Vagina (tissue), 2 donors: ENCODE measurements around the gene LYPD4. TPM values are rescaled to one million over a fixed set of nuclear protein-coding genes. Genes with fewer than 3 reads are reported as not detected.
A peak's percentile ranks its signal among the peaks of the same experiment; 100 is the strongest.

ENCODE experiments used
- DNase-seq, 2 donors: peaks; one replicate each; pipeline ENCODE4 v3.0.0-alpha.2; 2017; ENCODE audit errors: extremely low spot score in 2 of 2
- H3K27ac ChIP-seq: fragments of 200-600 bp; sonication (generic); one replicate; pipeline ENCODE4 v1.5.1; 2019
- H3K27me3 ChIP-seq: fragments of 200-600 bp; sonication (generic); one replicate; pipeline ENCODE4 v1.5.1; 2019
- H3K36me3 ChIP-seq, 2 donors: fragments of 200-600 bp; sonication (generic); one replicate each; pipeline ENCODE4 v1.5.1; 2017 to 2019
- H3K4me1 ChIP-seq: fragments of 200-600 bp; sonication (generic); one replicate; pipeline ENCODE4 v1.5.1; 2019
- H3K4me3 ChIP-seq, 2 donors: fragments of 200-600 bp; sonication (generic); 1 replicate in 1 of 2; 2 replicates in 1 of 2; pipeline ENCODE4 v1.5.1; 2016 to 2019
- H3K9me3 ChIP-seq: fragments of 200-600 bp; sonication (generic); one replicate; pipeline ENCODE4 v1.5.1; 2019
- POLR2A ChIP-seq, 2 donors: fragments of 450-650 bp; IDR thresholded peaks; one replicate each; pipeline ENCODE4 v1.6.1; 2017; ENCODE audit warnings: antibody characterized with exemption in 2 of 2, mild to moderate bottlenecking in 2 of 2, moderate library complexity in 2 of 2
- POLR2AphosphoS5 ChIP-seq, 2 donors: sonication (generic); formaldehyde crosslinking; IDR thresholded peaks; one replicate each; pipeline ENCODE4 v1.9.0; 2017; ENCODE audit warnings: antibody characterized with exemption in 2 of 2, mild to moderate bottlenecking in 2 of 2, low read depth in 1 of 2; ENCODE audit not compliant: insufficient read depth in 1 of 2
- intact Hi-C: fragments of 100-400 bp; cut with DNase I; formaldehyde crosslinking; loops from one replicate; pipeline ENCODE4 v1.15.1; 2023
- total RNA-seq: library from RNA; depleted of rRNA; stranded (reverse); fragments of >200 nt; gene quantifications from one replicate; pipeline ENCODE4 v1.2.3, GENCODE V29; 2016
- TF ChIP-seq, protein P1 (sequence below), 3 experiments: fragments of 450-650 bp in 2 of 3; fragments of 200-600 bp in 1 of 3; sonication (generic) in 1 of 3; IDR thresholded peaks; one replicate each; pipeline ENCODE4 v1.5.1; 2017 to 2019; ENCODE audit warnings: antibody characterized with exemption in 3 of 3, mild to moderate bottlenecking in 2 of 3, moderate library complexity in 2 of 3

Gene LYPD4
- total RNA-seq, 1 donor from 2014 or later, result not detected

DNA sequence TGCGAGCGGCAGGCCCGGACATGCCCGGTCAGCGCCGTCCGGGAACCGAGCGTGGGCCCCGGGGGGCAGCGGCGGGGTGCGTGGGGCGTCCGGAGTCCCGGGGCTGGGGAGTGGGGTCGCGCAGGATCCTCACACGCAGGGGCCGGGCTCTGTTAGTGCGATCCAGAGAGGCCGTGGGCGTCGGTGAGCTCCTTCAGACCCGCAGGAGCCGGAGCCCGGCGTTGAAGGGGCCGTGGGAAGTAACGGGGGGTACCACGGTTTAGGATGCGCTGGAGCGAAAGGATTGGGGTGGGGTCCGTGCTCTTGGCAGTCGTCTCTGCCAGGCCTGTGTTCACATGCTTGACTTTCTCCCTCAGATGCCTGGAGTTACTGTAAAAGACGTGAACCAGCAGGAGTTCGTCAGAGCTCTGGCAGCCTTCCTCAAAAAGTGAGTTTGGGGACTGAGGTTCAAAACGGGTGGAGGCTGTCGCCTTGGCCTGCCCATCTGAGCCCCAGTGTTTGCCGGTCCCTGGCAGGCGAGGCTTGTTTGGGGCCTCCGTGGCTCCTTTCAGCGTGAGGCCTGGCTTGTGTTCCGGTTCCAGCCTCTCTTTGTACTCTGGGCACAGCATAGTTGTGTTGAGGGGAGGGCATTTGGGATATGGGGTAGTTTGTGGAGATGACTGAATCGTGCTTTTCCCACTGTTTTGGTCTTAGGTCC is 16.1 kb upstream of the LYPD4 start:
- Histone ChIP-seq H3K27me3 (no peaks in the 10 kb centered on the region), H3K4me1 (peaks cover 44% of the 10 kb centered on the region), H3K27ac (peak overlapping the region; percentile 92), H3K4me3 (peak overlapping the region; percentile 94 to 95), H3K9me3 (no peaks in the 10 kb centered on the region), H3K36me3 (peaks cover 0 to 35% of the 10 kb centered on the region in 2 donors)
- TF ChIP-seq POLR2A (IDR thresholded peaks at IDR 0.05) (no peak), POLR2AphosphoS5 (IDR thresholded peaks at IDR 0.05; ENCODE audit: insufficient read depth in 1 of 2, low read depth in 1 of 2) (no peak)
- TF ChIP-seq, protein P1, sequence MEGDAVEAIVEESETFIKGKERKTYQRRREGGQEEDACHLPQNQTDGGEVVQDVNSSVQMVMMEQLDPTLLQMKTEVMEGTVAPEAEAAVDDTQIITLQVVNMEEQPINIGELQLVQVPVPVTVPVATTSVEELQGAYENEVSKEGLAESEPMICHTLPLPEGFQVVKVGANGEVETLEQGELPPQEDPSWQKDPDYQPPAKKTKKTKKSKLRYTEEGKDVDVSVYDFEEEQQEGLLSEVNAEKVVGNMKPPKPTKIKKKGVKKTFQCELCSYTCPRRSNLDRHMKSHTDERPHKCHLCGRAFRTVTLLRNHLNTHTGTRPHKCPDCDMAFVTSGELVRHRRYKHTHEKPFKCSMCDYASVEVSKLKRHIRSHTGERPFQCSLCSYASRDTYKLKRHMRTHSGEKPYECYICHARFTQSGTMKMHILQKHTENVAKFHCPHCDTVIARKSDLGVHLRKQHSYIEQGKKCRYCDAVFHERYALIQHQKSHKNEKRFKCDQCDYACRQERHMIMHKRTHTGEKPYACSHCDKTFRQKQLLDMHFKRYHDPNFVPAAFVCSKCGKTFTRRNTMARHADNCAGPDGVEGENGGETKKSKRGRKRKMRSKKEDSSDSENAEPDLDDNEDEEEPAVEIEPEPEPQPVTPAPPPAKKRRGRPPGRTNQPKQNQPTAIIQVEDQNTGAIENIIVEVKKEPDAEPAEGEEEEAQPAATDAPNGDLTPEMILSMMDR (IDR thresholded peaks at IDR 0.05), result no peak
- intact Hi-C loops, result no loop called here
- no peak for DNase-seq

DNA sequence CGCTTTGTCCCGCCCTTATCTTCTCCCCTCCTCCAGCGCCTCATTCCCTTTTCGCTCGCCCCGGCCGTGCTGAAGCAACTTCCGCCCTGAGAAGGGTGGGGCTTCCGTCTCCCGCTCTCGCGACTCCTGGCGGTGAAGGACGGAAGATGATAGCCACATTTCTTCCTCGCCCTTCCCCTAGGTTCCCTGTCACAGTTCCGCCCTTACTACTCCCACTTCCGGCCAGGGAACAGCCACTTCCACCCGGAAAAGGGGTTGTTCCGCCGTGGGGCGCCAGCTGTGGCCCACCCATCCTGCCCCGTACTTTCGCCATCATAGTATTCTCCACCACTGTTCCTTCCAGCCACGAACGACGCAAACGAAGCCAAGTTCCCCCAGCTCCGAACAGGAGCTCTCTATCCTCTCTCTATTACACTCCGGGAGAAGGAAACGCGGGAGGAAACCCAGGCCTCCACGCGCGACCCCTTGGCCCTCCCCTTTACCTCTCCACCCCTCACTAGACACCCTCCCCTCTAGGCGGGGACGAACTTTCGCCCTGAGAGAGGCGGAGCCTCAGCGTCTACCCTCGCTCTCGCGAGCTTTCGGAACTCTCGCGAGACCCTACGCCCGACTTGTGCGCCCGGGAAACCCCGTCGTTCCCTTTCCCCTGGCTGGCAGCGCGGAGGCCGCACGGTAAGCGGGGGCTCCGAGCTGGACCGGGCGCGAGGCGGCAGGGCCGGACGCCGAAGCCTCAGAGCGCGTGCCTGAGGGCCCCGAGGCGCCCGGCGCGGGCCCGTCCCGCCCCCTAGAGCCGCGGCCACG is 15.3 kb upstream of the LYPD4 start, which contains the start of gene RPS19:
Gene RPS19, plus strand, starts transcription at position 638 of the 801 bp plus-strand sequence. CDS start 520 bp downstream, outside the sequence.
- H3K36me3 ChIP-seq, result peaks cover 0 to 28% of the 10 kb centered on the region in 2 donors
- no peaks in the 10 kb centered on the region for H3K27me3 ChIP-seq
- peak; percentile 94 to 97 for TF ChIP-seq POLR2AphosphoS5 (IDR thresholded peaks at IDR 0.05; ENCODE audit: insufficient read depth in 1 of 2, low read depth in 1 of 2)
- TF ChIP-seq, protein P1 (IDR thresholded peaks at IDR 0.05), result peak; percentile 6 to 77 (median 33)
- no peak for TF ChIP-seq POLR2A (IDR thresholded peaks at IDR 0.05)
- intact Hi-C loops, result no loop called here
- H3K9me3 ChIP-seq, result no peaks in the 10 kb centered on the region
- peaks cover 41% of the 10 kb centered on the region for H3K4me1 ChIP-seq
- peak within 1 kb of the TSS; percentile 94 to 95 for H3K4me3 ChIP-seq
- DNase-seq, result peak; percentile 98 to 99
- H3K27ac ChIP-seq, result peak within 1 kb of the TSS; percentile 92

DNA sequence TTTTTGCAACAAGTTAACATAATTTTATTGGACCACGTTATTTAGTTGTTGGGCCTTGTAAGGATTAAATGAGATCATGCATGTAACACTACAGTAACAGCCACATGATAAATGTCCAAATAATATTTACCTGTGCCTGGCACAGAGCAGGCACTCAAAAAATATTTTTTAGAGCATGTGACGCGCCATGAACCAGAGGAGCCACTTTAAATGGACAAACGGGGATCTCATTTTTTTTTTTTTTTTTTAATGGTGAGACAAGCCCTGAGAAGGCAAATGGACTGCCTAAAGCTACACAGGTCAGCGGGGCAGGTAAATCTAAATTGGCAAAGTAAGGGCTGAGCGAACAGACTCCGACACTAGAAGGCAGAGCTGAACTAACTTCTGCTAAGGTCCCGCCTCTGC is 14.7 kb upstream of the LYPD4 start:
- peaks cover 35% of the 10 kb centered on the region for H3K4me1 ChIP-seq
- DNase-seq, result no peak
- H3K4me3 ChIP-seq, result peak overlapping the region; percentile 94 to 95
- H3K36me3 ChIP-seq, result peaks cover 0 to 22% of the 10 kb centered on the region in 2 donors
- H3K27ac ChIP-seq, result no peak overlapping the region
- H3K9me3 ChIP-seq, result no peaks in the 10 kb centered on the region
- intact Hi-C loops, result no loop called here
- TF ChIP-seq POLR2A (IDR thresholded peaks at IDR 0.05) (no peak), POLR2AphosphoS5 (IDR thresholded peaks at IDR 0.05; ENCODE audit: insufficient read depth in 1 of 2, low read depth in 1 of 2) (no peak)
- H3K27me3 ChIP-seq, result no peaks in the 10 kb centered on the region

DNA sequence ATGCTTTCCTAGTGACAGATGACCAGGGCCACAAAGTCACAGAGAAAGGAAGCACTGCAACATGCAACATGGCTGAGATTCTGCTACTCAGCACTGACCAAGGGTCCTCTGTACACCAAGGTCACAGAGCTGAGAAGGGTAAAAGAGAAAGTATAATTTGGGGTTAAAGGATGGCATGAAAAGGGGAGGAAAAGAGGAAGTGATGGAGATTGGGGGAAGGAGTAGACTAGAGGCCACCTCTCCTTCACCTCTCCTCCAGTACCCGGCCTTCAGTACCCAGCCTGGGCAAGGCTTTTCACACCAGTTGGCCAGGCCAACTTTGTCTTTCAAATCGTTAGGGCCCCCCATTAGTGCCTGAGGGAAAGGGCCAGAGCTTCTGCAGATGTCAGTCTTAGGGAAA is 9.3 kb upstream of the LYPD4 start:
- Histone ChIP-seq H3K27me3 (no peaks in the 10 kb centered on the region), H3K9me3 (no peaks in the 10 kb centered on the region), H3K27ac (no peak overlapping the region), H3K36me3 (no peaks in the 10 kb centered on the region), H3K4me3 (no peak overlapping the region), H3K4me1 (no peaks in the 10 kb centered on the region)
- intact Hi-C loops, result no loop called here
- TF ChIP-seq, protein P1 (IDR thresholded peaks at IDR 0.05), result no peak
- TF ChIP-seq POLR2AphosphoS5 (IDR thresholded peaks at IDR 0.05; ENCODE audit: insufficient read depth in 1 of 2, low read depth in 1 of 2) (no peak), POLR2A (IDR thresholded peaks at IDR 0.05) (no peak)
- no peak for DNase-seq

DNA sequence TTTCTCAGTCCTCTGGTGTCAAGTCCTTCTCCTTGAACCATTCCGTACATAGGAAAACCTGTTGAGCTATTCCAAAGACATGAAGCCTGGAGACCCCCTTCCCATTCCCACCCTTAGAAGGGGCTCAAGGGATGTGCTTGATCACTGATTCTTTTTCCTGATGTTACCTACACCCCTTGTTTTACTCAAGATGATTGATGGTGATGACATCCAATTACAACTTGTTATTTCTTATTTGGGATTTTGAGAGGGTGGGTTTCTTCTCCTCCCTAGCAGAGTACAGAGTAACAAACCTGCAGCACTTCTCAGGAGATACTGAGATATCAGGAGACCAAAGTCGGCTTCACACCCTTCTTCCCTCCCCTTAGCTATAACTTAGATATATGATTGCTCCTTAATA is 8.9 kb upstream of the LYPD4 start:
- intact Hi-C loops, result no loop called here
- Histone ChIP-seq H3K27me3 (no peaks in the 10 kb centered on the region), H3K36me3 (no peaks in the 10 kb centered on the region), H3K27ac (no peak overlapping the region), H3K4me3 (no peak overlapping the region), H3K4me1 (no peaks in the 10 kb centered on the region), H3K9me3 (no peaks in the 10 kb centered on the region)
- no peak for TF ChIP-seq POLR2AphosphoS5 (IDR thresholded peaks at IDR 0.05; ENCODE audit: insufficient read depth in 1 of 2, low read depth in 1 of 2)
- no peak for TF ChIP-seq POLR2A (IDR thresholded peaks at IDR 0.05)
- DNase-seq, result no peak
